Muscle of leg (tissue), 11 donors: Measurements from ENCODE around the gene PUS1. TPM values are rescaled to one million over a fixed set of nuclear protein-coding genes. Genes with fewer than 3 reads are reported as not detected.

Experiments
- DNase-seq: peaks from one replicate; pipeline ENCODE4 v3.0.0; 2013
- H3K27ac ChIP-seq: one replicate; pipeline ENCODE4 v1.5.1; 2013; ENCODE audit warnings: mild to moderate bottlenecking, low read length, control low read depth
- H3K27me3 ChIP-seq: one replicate; pipeline ENCODE4 v1.6.1; 2013; ENCODE audit warnings: low read length; ENCODE audit not compliant: control insufficient read depth, insufficient read depth
- H3K36me3 ChIP-seq: one replicate; pipeline ENCODE4 v1.6.1; 2013; ENCODE audit warnings: low read length; ENCODE audit not compliant: control insufficient read depth, insufficient read depth
- H3K4me1 ChIP-seq: one replicate; pipeline ENCODE4 v1.6.1; 2013; ENCODE audit warnings: low read length; ENCODE audit not compliant: control insufficient read depth, insufficient read depth
- H3K4me3 ChIP-seq: one replicate; pipeline ENCODE4 v1.5.1; 2013; ENCODE audit warnings: low read length, control low read depth
- H3K9me3 ChIP-seq: replicated peaks from 2 replicates; pipeline ENCODE4 v1.6.1; 2013; ENCODE audit warnings: low read depth, low read length; ENCODE audit not compliant: control insufficient read depth
- WGBS: methylation state at CpG from one replicate; pipeline ENCODE4 v1.1.5; 2013; ENCODE audit warnings: missing lambda C conversion rate; ENCODE audit not compliant: insufficient coverage; 5-methylcytosine and 5-hydroxymethylcytosine counted together
- polyA plus RNA-seq, 8 donors: library from polyadenylated mRNA; unstranded; fragments of 120-200 nt; gene quantifications; one replicate each; pipeline versions ENCODE4 v1.2.1 to v1.2.3, GENCODE V29; 2013; ENCODE audit warnings: inconsistent platforms in 1 of 8, low replicate concordance in 1 of 8; ENCODE audit not compliant: insufficient read length in 8 of 8, insufficient read depth in 1 of 8
- total RNA-seq: library from RNA; stranded (reverse); fragments of 120-200 nt; gene quantifications from one replicate; pipeline ENCODE4 v1.2.4, GENCODE V29; 2013

Gene PUS1
- total and polyA plus RNA-seq, 9 donors: 6.5 to 18.5 (median 13.1) TPM

- no peak overlapping the region for H3K27ac ChIP-seq
- no peak overlapping the region for H3K4me3 ChIP-seq
- no peaks in the 10 kb centered on the region for H3K27me3 ChIP-seq
- H3K4me1 ChIP-seq: no peaks in the 10 kb centered on the region
- H3K36me3 ChIP-seq: peaks cover 54% of the 10 kb centered on the region
- no peak for DNase-seq
- H3K9me3 ChIP-seq: no peaks in the 10 kb centered on the region
- WGBS: 100% methylated on average over 2 of the region's 7 CpGs
Observed at GRCh38 chr12:131938082-131938481, 9.0 kb downstream of the PUS1 start.

- no peaks in the 10 kb centered on the region for H3K9me3 ChIP-seq
- peaks cover 53% of the 10 kb centered on the region for H3K36me3 ChIP-seq
- H3K4me3 ChIP-seq: no peak overlapping the region
Observed at GRCh38 chr12:131939007-131939406, 9.9 kb downstream of the PUS1 start.

GRCh38 chr12:131940141-131940547 lies 11.1 kb downstream of the PUS1 start:
- Histone ChIP-seq H3K36me3 (peaks cover 55% of the 10 kb centered on the region), H3K9me3 (no peaks in the 10 kb centered on the region), H3K4me3 (no peak overlapping the region), H3K4me1 (no peaks in the 10 kb centered on the region), H3K27ac (no peak overlapping the region), H3K27me3 (no peaks in the 10 kb centered on the region)
- no CpG with 5 or more reads among the region's 8 CpGs for WGBS
- DNase-seq: no peak

More at GRCh38 chr12:131939007-131939406, 9.9 kb downstream of the PUS1 start:
- H3K27ac ChIP-seq: no peak overlapping the region
- no peak for DNase-seq
- no peaks in the 10 kb centered on the region for H3K4me1 ChIP-seq
- no peaks in the 10 kb centered on the region for H3K27me3 ChIP-seq
- WGBS: 94% methylated on average over 16 of the region's 16 CpGs

- Histone ChIP-seq H3K4me1 (no peaks in the 10 kb centered on the region), H3K27ac (no peak overlapping the region), H3K9me3 (no peaks in the 10 kb centered on the region), H3K27me3 (no peaks in the 10 kb centered on the region), H3K4me3 (no peak overlapping the region), H3K36me3 (peaks cover 53% of the 10 kb centered on the region)
- DNase-seq: no peak
- WGBS: 94% methylated on average over 46 of the region's 46 CpGs
Observed at GRCh38 chr12:131941116-131941986, 12.3 kb downstream of the PUS1 start.

GRCh38 chr12:131941987-131942341 lies 12.9 kb downstream of the PUS1 start:
- WGBS: 93% methylated on average over 5 of the region's 7 CpGs
- peaks cover 53% of the 10 kb centered on the region for H3K36me3 ChIP-seq

GRCh38 chr12:131942671-131943070 lies 13.6 kb downstream of the PUS1 start:
- H3K4me1 ChIP-seq: peaks cover 2% of the 10 kb centered on the region
- H3K4me3 ChIP-seq: no peak overlapping the region
- peaks cover 53% of the 10 kb centered on the region for H3K36me3 ChIP-seq
- H3K27ac ChIP-seq: no peak overlapping the region
- no peak for DNase-seq
- no peaks in the 10 kb centered on the region for H3K27me3 ChIP-seq
- 85% methylated on average over 12 of the region's 12 CpGs for WGBS
- H3K9me3 ChIP-seq: no peaks in the 10 kb centered on the region

More at GRCh38 chr12:131941987-131942341, 12.9 kb downstream of the PUS1 start:
- Histone ChIP-seq H3K4me1 (no peaks in the 10 kb centered on the region), H3K27me3 (no peaks in the 10 kb centered on the region), H3K9me3 (no peaks in the 10 kb centered on the region), H3K4me3 (no peak overlapping the region), H3K27ac (no peak overlapping the region)
- no peak for DNase-seq

- 91% methylated on average over 7 of the region's 8 CpGs for WGBS
- H3K36me3 ChIP-seq: peaks cover 50% of the 10 kb centered on the region
Observed at GRCh38 chr12:131943389-131943788, 14.3 kb downstream of the PUS1 start.

GRCh38 chr12:131943876-131944275 lies 14.8 kb downstream of the PUS1 start:
- DNase-seq: no peak
- no peak overlapping the region for H3K27ac ChIP-seq
- 94% methylated on average over 8 of the region's 10 CpGs for WGBS
- no peaks in the 10 kb centered on the region for H3K9me3 ChIP-seq
- peaks cover 49% of the 10 kb centered on the region for H3K36me3 ChIP-seq
- no peak overlapping the region for H3K4me3 ChIP-seq
- no peaks in the 10 kb centered on the region for H3K27me3 ChIP-seq
- peaks cover 2% of the 10 kb centered on the region for H3K4me1 ChIP-seq

More at GRCh38 chr12:131943389-131943788, 14.3 kb downstream of the PUS1 start:
- H3K9me3 ChIP-seq: no peaks in the 10 kb centered on the region
- no peak overlapping the region for H3K27ac ChIP-seq
- no peak overlapping the region for H3K4me3 ChIP-seq
- H3K4me1 ChIP-seq: peaks cover 2% of the 10 kb centered on the region
- DNase-seq: no peak
- no peaks in the 10 kb centered on the region for H3K27me3 ChIP-seq

- Histone ChIP-seq H3K4me1 (peaks cover 6% of the 10 kb centered on the region), H3K9me3 (no peaks in the 10 kb centered on the region), H3K4me3 (no peak overlapping the region), H3K36me3 (peaks cover 43% of the 10 kb centered on the region), H3K27me3 (no peaks in the 10 kb centered on the region), H3K27ac (no peak overlapping the region)
- 92% methylated on average over 34 of the region's 35 CpGs for WGBS
- no peak for DNase-seq
Observed at GRCh38 chr12:131944601-131945251, 15.7 kb downstream of the PUS1 start.

- no peak for DNase-seq
Observed at GRCh38 chr12:131946757-131947156, 17.7 kb downstream of the PUS1 start.

More at GRCh38 chr12:131946757-131947156, 17.7 kb downstream of the PUS1 start:
- Histone ChIP-seq H3K27me3 (no peaks in the 10 kb centered on the region), H3K36me3 (peaks cover 28% of the 10 kb centered on the region), H3K27ac (no peak overlapping the region), H3K9me3 (no peaks in the 10 kb centered on the region), H3K4me3 (no peak overlapping the region), H3K4me1 (peaks cover 16% of the 10 kb centered on the region)
- WGBS: 80% methylated on average over 1 of the region's 6 CpGs
